SHP77 (cell line): Measurements from ENCODE around the gene ZNF474.

Experiments
- DNase-seq, 2 experiments: peaks; one replicate each; lab custom pipeline; 2025; lab: John Stamatoyannopoulos, UW

ZNF474 gene

GRCh38 chr5:122118356-122118948 is 10.9 kb upstream of the ZNF474 start:
- DNase-seq = no peak

GRCh38 chr5:122119205-122119604 is 10.1 kb upstream of the ZNF474 start:
- no peak for DNase-seq

- DNase-seq = no peak
These were observed 8.9 kb upstream of the ZNF474 start for GRCh38 chr5:122120493-122120892.

GRCh38 chr5:122120957-122121356 is 8.4 kb upstream of the ZNF474 start:
- no peak for DNase-seq

GRCh38 chr5:122121479-122122465 is 7.6 kb upstream of the ZNF474 start:
- peak in 1 of 2 experiments; percentile 20 for DNase-seq

GRCh38 chr5:122124766-122125165 is 4.6 kb upstream of the ZNF474 start:
- DNase-seq = no peak

- no peak for DNase-seq
These were observed 3.1 kb upstream of the ZNF474 start for GRCh38 chr5:122126177-122126755.

GRCh38 chr5:122126756-122127321 is 2.5 kb upstream of the ZNF474 start:
- DNase-seq = no peak

GRCh38 chr5:122130152-122130551 is 806 bp downstream of the ZNF474 start:
- no peak for DNase-seq

GRCh38 chr5:122137702-122138101 is 8.4 kb downstream of the ZNF474 start:
- no peak for DNase-seq

- no peak for DNase-seq
These were observed 9.0 kb downstream of the ZNF474 start for GRCh38 chr5:122138356-122138755.

- no peak for DNase-seq
These were observed 11.6 kb downstream of the ZNF474 start for GRCh38 chr5:122140900-122141299.

- DNase-seq = no peak
These were observed 12.4 kb downstream of the ZNF474 start for GRCh38 chr5:122141751-122142150.

GRCh38 chr5:122142480-122143164 is 13.3 kb downstream of the ZNF474 start:
- no peak for DNase-seq

- no peak for DNase-seq
These were observed 14.9 kb downstream of the ZNF474 start for GRCh38 chr5:122144236-122144635.

GRCh38 chr5:122145906-122146305 is 16.6 kb downstream of the ZNF474 start:
- no peak for DNase-seq

GRCh38 chr5:122149321-122150090 is 20.2 kb downstream of the ZNF474 start:
- no peak for DNase-seq

GRCh38 chr5:122150215-122150614 is 20.9 kb downstream of the ZNF474 start:
- DNase-seq = no peak

GRCh38 chr5:122151640-122152039 is 22.3 kb downstream of the ZNF474 start:
- DNase-seq = no peak

GRCh38 chr5:122152266-122152900 is 23.0 kb downstream of the ZNF474 start:
- DNase-seq = no peak

GRCh38 chr5:122153230-122153629 is 23.9 kb downstream of the ZNF474 start:
- DNase-seq = no peak
